Measurements from ENCODE around the gene KCNK2.

KCNK2 gene

GRCh38 chr1:215285013-215285800 is 202.7 kb downstream of the KCNK2 start:
- Histone ChIP-seq H3K79me2 (ENCODE audit: insufficient read depth, low read length) (no peaks in the 10 kb centered on the region), H3K27ac (ENCODE audit: low read length) (no peak overlapping the region), H3K9ac (ENCODE audit: low read depth, low read length) (no peak overlapping the region), H4K20me1 (ENCODE audit: insufficient read depth, low read length) (no peaks in the 10 kb centered on the region), H2AFZ (ENCODE audit: low read depth, low read length) (no peak overlapping the region), H3K36me3 (ENCODE audit: insufficient read depth, low read length) (no peaks in the 10 kb centered on the region), H3K27me3 (ENCODE audit: insufficient read depth, low read length, poor library complexity) (no peaks in the 10 kb centered on the region), H3K9me3 (ENCODE audit: insufficient read depth, low read length, severe bottlenecking) (no peaks in the 10 kb centered on the region), H3K4me3 (ENCODE audit: low read depth in 1 of 2, low read length in 2 of 2) (no peak overlapping the region), H3K4me1 (ENCODE audit: insufficient read depth, low read length) (no peaks in the 10 kb centered on the region), H3K4me2 (ENCODE audit: insufficient read depth, low read length) (no peak overlapping the region)
- no peak for DNase-seq
- TF ChIP-seq EZH2 (IDR thresholded peaks at IDR 0.05; ENCODE audit: borderline replicate concordance, low read depth, low read length, severe bottlenecking): no peak
- TF ChIP-seq, protein P1, sequence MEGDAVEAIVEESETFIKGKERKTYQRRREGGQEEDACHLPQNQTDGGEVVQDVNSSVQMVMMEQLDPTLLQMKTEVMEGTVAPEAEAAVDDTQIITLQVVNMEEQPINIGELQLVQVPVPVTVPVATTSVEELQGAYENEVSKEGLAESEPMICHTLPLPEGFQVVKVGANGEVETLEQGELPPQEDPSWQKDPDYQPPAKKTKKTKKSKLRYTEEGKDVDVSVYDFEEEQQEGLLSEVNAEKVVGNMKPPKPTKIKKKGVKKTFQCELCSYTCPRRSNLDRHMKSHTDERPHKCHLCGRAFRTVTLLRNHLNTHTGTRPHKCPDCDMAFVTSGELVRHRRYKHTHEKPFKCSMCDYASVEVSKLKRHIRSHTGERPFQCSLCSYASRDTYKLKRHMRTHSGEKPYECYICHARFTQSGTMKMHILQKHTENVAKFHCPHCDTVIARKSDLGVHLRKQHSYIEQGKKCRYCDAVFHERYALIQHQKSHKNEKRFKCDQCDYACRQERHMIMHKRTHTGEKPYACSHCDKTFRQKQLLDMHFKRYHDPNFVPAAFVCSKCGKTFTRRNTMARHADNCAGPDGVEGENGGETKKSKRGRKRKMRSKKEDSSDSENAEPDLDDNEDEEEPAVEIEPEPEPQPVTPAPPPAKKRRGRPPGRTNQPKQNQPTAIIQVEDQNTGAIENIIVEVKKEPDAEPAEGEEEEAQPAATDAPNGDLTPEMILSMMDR (IDR thresholded peaks at IDR 0.05; ENCODE audit: borderline replicate concordance, extremely low read depth, low read length, poor library complexity, severe bottlenecking): no peak
- no peak for ATAC-seq (ENCODE audit: insufficient read depth, low read depth)
